Astrocyte of the spinal cord (primary cell): Measurements from ENCODE around the gene FBLN1.

ENCODE experiments used
- DNase-seq: peaks from one replicate; pipeline ENCODE4 v3.0.0; 2011; ENCODE audit warnings: low read depth, low spot score
- H3K4me3 ChIP-seq: 2 replicates; pipeline ENCODE4 v1.5.1; 2011; ENCODE audit warnings: low read depth, mild to moderate bottlenecking, low read length, moderate library complexity
- CTCF ChIP-seq: IDR thresholded peaks from 2 replicates; pipeline ENCODE4 v1.5.1; 2012; ENCODE audit warnings: low read depth, mild to moderate bottlenecking, low read length, inconsistent platforms
- in situ Hi-C: cut with HindIII; loops from 2 replicates; pipeline ENCODE4 v1.10.0; 2017; ENCODE audit warnings: low sequenced_read_pairs

FBLN1 gene

GRCh38 chr22:45638834-45639746 is 136.4 kb downstream of the FBLN1 start:
- in situ Hi-C loops: no loop called here
- peak; percentile 23 for DNase-seq
- H3K4me3 ChIP-seq: no peak overlapping the region
- no peak for TF ChIP-seq CTCF

GRCh38 chr22:45639747-45640102 is 137.0 kb downstream of the FBLN1 start:
- no peak for DNase-seq
- TF ChIP-seq CTCF: no peak
- in situ Hi-C loops: no loop called here
- no peak overlapping the region for H3K4me3 ChIP-seq

GRCh38 chr22:45640291-45640940 is 137.7 kb downstream of the FBLN1 start:
- DNase-seq: no peak
- no peak overlapping the region for H3K4me3 ChIP-seq
- in situ Hi-C loops: no loop called here
- no peak for TF ChIP-seq CTCF

- DNase-seq: no peak
- no peak for TF ChIP-seq CTCF
- no peak overlapping the region for H3K4me3 ChIP-seq
- in situ Hi-C loops: no loop called here
Observed at GRCh38 chr22:45640941-45641621, 138.4 kb downstream of the FBLN1 start.

- in situ Hi-C loops: no loop called here
- DNase-seq: no peak
- H3K4me3 ChIP-seq: no peak overlapping the region
- no peak for TF ChIP-seq CTCF
Observed at GRCh38 chr22:45642986-45643385, 140.3 kb downstream of the FBLN1 start.

- in situ Hi-C loops: no loop called here
- TF ChIP-seq CTCF: no peak
- DNase-seq: no peak
- H3K4me3 ChIP-seq: no peak overlapping the region
Observed at GRCh38 chr22:45644714-45645113, 142.0 kb downstream of the FBLN1 start.
